D721Med (cell line): ENCODE data around the gene IGFBP7.

Experiments used
- DNase-seq: peaks from one replicate; pipeline ENCODE4 v3.0.0; 2011; ENCODE audit warnings: low spot score; ENCODE audit not compliant: insufficient read length
- FAIRE-seq: peaks from 2 replicates; lab custom pipeline; 2011; peaks lifted over from hg19 to GRCh38; lab: Jason Lieb, UNC
- CTCF ChIP-seq: IDR thresholded peaks from 2 replicates; pipeline ENCODE4 v1.5.1; 2012; ENCODE audit warnings: mild to moderate bottlenecking, control low read depth; ENCODE audit not compliant: insufficient read depth; ENCODE audit errors: missing control alignments

The IGFBP7 gene

DNA sequence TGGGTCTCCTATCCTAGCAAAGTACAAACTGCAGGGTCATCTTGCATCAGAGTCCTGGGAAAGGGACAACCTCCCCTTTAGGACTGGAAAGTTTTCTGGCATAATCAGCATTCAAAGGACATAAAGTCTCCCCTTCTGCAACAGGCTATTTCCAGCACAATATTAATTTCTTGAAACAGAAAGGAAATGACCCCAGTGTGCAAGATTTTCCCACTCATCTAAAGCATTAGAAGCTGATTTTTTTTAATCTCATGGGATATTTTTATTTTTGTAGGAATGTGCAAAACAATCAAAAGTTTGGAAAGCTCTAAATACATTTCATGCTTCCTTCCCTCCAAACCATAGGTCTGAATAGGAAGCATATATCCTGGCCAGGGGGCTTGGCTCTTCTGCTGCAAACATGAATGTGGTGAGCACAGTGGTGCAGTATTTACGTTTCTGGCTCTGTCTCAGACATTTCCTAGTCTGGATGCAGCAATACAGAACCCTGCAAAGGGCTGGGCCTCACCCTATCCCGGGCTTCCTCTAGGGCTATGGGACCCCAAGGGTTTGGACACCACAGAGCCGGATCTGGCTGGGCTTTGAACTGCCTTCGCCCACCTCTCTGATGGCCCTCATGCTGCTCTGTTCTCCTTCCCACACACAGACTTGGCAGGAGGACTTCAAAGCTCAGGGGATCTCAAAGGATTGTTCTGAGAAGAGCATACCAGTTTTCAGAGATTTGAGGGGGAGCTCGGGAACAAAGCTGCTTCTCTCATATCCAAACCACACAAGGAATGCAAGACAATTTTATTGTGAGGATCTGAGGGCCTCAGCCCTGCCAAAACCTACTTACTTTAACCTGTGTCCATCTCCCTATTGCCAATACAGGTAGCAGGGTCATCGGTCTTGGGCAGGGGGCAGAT, 66.6 kb downstream of the IGFBP7 start:
- DNase-seq (no peak), FAIRE-seq (no peak)
- no peak for TF ChIP-seq CTCF

- TF ChIP-seq CTCF: no peak
- DNase-seq (no peak), FAIRE-seq (no peak)
These were observed 67.4 kb downstream of the IGFBP7 start for GRCh38 chr4:57042711-57043169.

DNA sequence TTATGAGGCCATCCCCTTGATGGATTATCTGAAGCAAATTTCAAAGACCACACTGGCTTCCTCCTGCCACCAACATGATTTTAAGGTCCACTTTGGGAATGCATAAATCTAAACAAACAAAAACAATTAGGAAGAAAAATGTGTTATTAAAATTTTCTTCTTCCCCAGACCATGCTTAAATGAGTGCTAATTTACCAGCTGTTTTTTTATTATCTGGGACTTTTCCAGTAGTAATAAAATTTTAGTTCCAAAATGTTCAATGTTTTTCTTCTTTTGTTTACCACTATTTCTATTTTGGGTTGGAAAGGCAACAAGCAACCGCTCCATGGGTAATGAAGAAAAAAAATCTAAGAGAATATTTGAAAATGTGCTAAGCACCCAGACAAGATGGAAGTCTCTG, 69.2 kb downstream of the IGFBP7 start:
- no peak for TF ChIP-seq CTCF
- no peak for FAIRE-seq
- no peak for DNase-seq

- DNase-seq (no peak), FAIRE-seq (no peak)
- no peak for TF ChIP-seq CTCF
These were observed 69.7 kb downstream of the IGFBP7 start for GRCh38 chr4:57040510-57040909.

GRCh38 chr4:57039345-57039744, 70.8 kb downstream of the IGFBP7 start:
- FAIRE-seq (no peak), DNase-seq (no peak)
- TF ChIP-seq CTCF: no peak

- FAIRE-seq (no peak), DNase-seq (peak; percentile 26)
- peak; percentile 87 for TF ChIP-seq CTCF
These were observed 72.1 kb downstream of the IGFBP7 start for GRCh38 chr4:57037982-57038604.

GRCh38 chr4:57034520-57034919, 75.7 kb downstream of the IGFBP7 start:
- DNase-seq (no peak), FAIRE-seq (no peak)
- no peak for TF ChIP-seq CTCF
